Gastroesophageal sphincter (tissue), 4 donors: ENCODE data around the gene ARL11. TPM values are rescaled to one million over a fixed set of nuclear protein-coding genes. Genes with fewer than 3 reads are reported as not detected.
"Not testable (repeated sequence)": the region's sequence is repeated elsewhere in the genome, so short reads cannot be mapped to it uniquely, and the experiment has no call there.

Source experiments
- ATAC-seq: fragments of 150-250 bp; one replicate; pipeline ENCODE4 v1.9.1; 2016; ENCODE audit warnings: mild to moderate bottlenecking, moderate library complexity
- H3K27ac ChIP-seq, 4 donors: fragments of 200-600 bp; sonication (generic) in 3 of 4; 1 replicate in 3 of 4; 2 replicates in 1 of 4; pipeline ENCODE4 v1.5.1; 2016 to 2019
- H3K27me3 ChIP-seq: fragments of 200-600 bp; sonication (generic); one replicate; pipeline ENCODE4 v1.5.1; 2019
- H3K36me3 ChIP-seq, 2 donors: fragments of 200-600 bp; sonication (generic); one replicate each; pipeline ENCODE4 v1.5.1; 2019; ENCODE audit warnings: control low read depth in 1 of 2
- H3K4me1 ChIP-seq, 3 donors: fragments of 200-600 bp; sonication (generic); 1 replicate in 2 of 3; 2 replicates in 1 of 3; pipeline ENCODE4 v1.5.1; 2016 to 2019; ENCODE audit warnings: control low read depth in 2 of 3
- H3K4me3 ChIP-seq, 2 donors: fragments of 200-600 bp; sonication (generic); one replicate each; pipeline ENCODE4 v1.5.1; 2019; ENCODE audit warnings: mild to moderate bottlenecking in 1 of 2, moderate library complexity in 1 of 2
- H3K9me3 ChIP-seq, 3 donors: fragments of 200-600 bp; sonication (generic); one replicate each; pipeline ENCODE4 v1.5.1; 2017 to 2019; ENCODE audit warnings: control low read depth in 2 of 3
- EP300 ChIP-seq: sonication (generic); formaldehyde crosslinking; IDR thresholded peaks from one replicate; pipeline ENCODE4 v1.6.1; 2017; ENCODE audit warnings: antibody characterized with exemption, mild to moderate bottlenecking
- POLR2A ChIP-seq, 2 donors: fragments of 450-650 bp; IDR thresholded peaks; one replicate each; pipeline ENCODE4 v1.6.1; 2017; ENCODE audit warnings: antibody characterized with exemption in 2 of 2, mild to moderate bottlenecking in 2 of 2, moderate library complexity in 1 of 2
- POLR2AphosphoS5 ChIP-seq: sonication (generic); formaldehyde crosslinking; IDR thresholded peaks from one replicate; pipeline ENCODE4 v1.6.1; 2017; ENCODE audit warnings: antibody characterized with exemption
- WGBS, 2 donors: methylation state at CpG; one replicate each; pipeline ENCODE4 v1.1.5; 2018; ENCODE audit warnings: low coverage in 1 of 2; 5-methylcytosine and 5-hydroxymethylcytosine counted together
- total RNA-seq, 4 donors: library from RNA; depleted of rRNA; stranded (reverse); fragments of >200 nt; gene quantifications; one replicate each; pipeline ENCODE4 v1.1.0, GENCODE V29; 2016
- TF ChIP-seq, protein P1 (sequence below), 4 experiments: fragments of 200-600 bp in 2 of 4; fragments of 450-650 bp in 2 of 4; sonication (generic) in 1 of 4; IDR thresholded peaks; one replicate each; pipeline ENCODE4 v1.5.1; 2017 to 2019; ENCODE audit warnings: antibody characterized with exemption in 4 of 4, mild to moderate bottlenecking in 2 of 4, moderate library complexity in 2 of 4

ARL11 gene
- total RNA-seq, 4 donors from 2014 or later: 0.15 to 0.94 (median 0.68) TPM

DNA sequence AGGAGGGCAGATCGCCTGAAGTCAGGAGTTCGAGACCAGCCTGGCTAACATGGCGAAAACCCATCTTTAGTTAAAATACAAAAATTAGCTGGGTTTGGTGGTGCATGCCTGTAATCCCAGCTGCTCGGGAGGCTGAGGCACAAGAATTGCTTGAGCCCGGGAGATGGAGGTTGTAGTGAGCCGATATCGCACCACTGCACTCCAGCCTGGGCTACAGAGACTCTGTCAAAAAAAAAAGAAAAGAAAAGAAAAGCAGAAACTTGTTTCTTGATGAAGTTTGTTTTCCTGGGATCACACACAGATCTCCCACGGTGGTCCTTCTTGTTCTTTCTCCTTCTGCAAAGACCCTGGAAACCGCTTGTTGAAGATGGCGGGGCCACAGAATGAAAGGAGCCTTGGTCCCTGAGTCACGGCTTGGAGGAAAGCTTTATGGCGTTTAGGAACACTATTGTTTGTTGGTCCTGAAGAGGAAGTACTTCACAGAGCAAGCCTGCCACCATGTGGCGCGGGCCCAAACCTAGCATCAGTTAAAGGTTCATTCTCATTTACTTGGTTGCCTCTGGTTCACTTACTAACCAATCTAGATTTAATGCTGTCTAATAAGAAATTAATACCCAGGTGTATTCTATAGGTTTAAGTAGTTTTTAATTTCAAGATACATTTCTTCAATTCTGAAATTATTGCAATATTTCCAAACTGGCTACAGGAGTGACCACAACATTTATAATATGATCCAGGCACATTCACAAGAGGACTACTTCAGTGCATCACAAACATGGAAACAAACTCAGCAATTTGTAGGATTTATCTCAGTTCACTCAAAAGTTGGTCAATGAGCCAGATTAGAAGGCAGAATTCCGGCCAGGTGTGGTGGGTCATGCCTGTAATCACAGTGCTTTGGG is 21.3 kb upstream of the ARL11 start:
- Histone ChIP-seq H3K9me3 (peaks cover 0 to 6% (median 0%) of the 10 kb centered on the region in 3 donors), H3K4me3 (peak overlapping the region; percentile 23 to 38), H3K4me1 (peaks cover 0 to 5% (median 0%) of the 10 kb centered on the region in 3 donors), H3K27me3 (no peaks in the 10 kb centered on the region), H3K27ac (no peak overlapping the region), H3K36me3 (no peaks in the 10 kb centered on the region)
- peak; percentile 91 for ATAC-seq
- 23 to 39% methylated on average over 7 to 15 of the region's 15 CpGs for WGBS, 2 donors
- TF ChIP-seq EP300 (no peak), POLR2AphosphoS5 (peak; percentile 34)
- TF ChIP-seq, protein P1, sequence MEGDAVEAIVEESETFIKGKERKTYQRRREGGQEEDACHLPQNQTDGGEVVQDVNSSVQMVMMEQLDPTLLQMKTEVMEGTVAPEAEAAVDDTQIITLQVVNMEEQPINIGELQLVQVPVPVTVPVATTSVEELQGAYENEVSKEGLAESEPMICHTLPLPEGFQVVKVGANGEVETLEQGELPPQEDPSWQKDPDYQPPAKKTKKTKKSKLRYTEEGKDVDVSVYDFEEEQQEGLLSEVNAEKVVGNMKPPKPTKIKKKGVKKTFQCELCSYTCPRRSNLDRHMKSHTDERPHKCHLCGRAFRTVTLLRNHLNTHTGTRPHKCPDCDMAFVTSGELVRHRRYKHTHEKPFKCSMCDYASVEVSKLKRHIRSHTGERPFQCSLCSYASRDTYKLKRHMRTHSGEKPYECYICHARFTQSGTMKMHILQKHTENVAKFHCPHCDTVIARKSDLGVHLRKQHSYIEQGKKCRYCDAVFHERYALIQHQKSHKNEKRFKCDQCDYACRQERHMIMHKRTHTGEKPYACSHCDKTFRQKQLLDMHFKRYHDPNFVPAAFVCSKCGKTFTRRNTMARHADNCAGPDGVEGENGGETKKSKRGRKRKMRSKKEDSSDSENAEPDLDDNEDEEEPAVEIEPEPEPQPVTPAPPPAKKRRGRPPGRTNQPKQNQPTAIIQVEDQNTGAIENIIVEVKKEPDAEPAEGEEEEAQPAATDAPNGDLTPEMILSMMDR (IDR thresholded peaks at IDR 0.05): peak; percentile 57 to 80 (median 71)

DNA sequence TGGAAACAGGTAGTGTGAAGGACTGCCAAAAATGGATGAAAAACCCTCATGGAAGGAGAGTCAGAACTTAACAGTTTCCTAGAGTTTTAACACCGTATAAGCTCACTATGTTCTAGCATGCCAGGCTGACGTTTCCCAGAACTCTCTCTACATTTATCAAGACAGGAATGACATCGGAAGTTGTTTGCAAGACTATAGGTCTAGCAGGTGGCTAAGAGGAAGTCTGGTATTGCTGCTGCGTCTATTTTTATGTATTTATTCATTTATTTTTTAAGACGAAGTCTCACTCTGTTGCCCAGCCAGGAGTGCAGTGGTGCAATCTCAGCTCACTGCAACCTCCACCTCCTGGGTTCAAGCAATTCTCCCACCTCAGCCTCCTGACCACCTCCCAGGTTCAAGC is 20.5 kb upstream of the ARL11 start:
- TF ChIP-seq POLR2A (IDR thresholded peaks at IDR 0.05) (no peak), EP300 (no peak), POLR2AphosphoS5 (no peak)
- TF ChIP-seq, protein P1 (IDR thresholded peaks at IDR 0.05): no peak
- Histone ChIP-seq H3K4me1 (peaks cover 0 to 5% (median 0%) of the 10 kb centered on the region in 3 donors), H3K4me3 (no peak overlapping the region), H3K27ac (no peak overlapping the region), H3K36me3 (no peaks in the 10 kb centered on the region), H3K9me3 (peaks cover 0 to 11% (median 0%) of the 10 kb centered on the region in 3 donors), H3K27me3 (no peaks in the 10 kb centered on the region)
- WGBS, 2 donors: 32 to 37% methylated on average over 4 to 5 of the region's 5 CpGs
- ATAC-seq: no peak

DNA sequence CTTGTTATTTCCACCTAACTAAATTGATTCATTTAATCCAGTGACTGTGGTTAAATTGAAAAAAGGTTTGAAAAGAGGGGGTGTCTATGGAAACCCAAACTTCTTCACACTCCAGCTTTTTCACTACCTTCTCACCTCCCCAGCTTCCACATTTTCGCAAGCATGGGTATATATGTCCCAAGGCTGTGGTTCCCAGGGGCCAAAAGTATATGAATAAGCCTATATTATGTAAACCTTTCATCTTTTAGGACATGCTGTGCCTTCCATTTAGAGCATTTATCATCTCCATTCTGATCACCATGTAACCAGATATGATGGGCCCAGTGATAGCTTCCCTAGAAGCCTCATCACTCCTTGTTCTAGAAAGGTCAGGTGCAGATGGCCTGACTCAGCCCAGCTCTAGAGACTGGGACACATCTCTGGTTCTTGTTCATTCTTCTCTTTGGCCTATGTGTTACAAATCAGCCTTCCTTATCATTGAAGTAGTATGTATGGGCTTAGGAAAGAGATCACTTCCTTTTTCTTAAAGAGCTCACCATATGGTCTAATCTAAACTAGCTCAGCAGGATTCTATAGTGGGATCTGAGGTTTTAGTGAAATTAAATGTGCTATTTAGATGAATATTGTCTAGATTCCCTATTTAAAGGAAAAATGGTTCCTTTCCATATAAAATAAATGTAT is 19.5 kb upstream of the ARL11 start:
- peaks cover 0 to 5% (median 0%) of the 10 kb centered on the region in 3 donors for H3K4me1 ChIP-seq
- no peak for TF ChIP-seq POLR2AphosphoS5
- TF ChIP-seq, protein P1 (IDR thresholded peaks at IDR 0.05): no peak
- TF ChIP-seq POLR2A (IDR thresholded peaks at IDR 0.05): no peak
- no peak for TF ChIP-seq EP300
- H3K27ac ChIP-seq: no peak overlapping the region
- no peak overlapping the region for H3K4me3 ChIP-seq
- H3K36me3 ChIP-seq: no peaks in the 10 kb centered on the region
- no peak for ATAC-seq
- peaks cover 0 to 11% (median 0%) of the 10 kb centered on the region in 3 donors for H3K9me3 ChIP-seq
- WGBS, 2 donors: 91 to 100% methylated on average over 1 of the region's 1 CpG
- no peaks in the 10 kb centered on the region for H3K27me3 ChIP-seq

DNA sequence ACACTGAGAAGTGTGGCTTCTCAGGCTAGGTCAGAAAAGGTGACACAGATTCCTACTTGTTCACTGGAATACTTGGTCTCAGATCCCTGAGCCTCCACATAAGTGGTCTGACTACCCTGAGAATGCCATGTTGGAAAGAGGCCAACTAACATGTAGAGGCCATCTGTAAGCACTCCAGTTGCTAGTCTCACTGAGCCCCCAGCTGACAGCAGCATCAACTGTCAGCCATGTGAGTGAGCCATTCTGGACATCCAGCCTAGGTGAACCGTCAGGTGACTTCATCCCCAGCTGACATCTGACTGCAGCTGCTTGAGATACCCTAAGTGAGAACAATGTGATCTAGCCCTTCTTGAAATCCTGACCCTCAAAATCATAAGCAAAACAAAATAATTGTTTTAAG is 18.1 kb upstream of the ARL11 start:
- Histone ChIP-seq H3K4me3 (no peak overlapping the region), H3K9me3 (peaks cover 0 to 11% (median 0%) of the 10 kb centered on the region in 3 donors), H3K4me1 (peaks cover 0 to 5% (median 0%) of the 10 kb centered on the region in 3 donors), H3K27ac (no peak overlapping the region), H3K27me3 (no peaks in the 10 kb centered on the region), H3K36me3 (no peaks in the 10 kb centered on the region)
- no peak for ATAC-seq
- 80% methylated on average over 1 of the region's 1 CpG; no CpG with 5 or more reads in 1 of the 2 donors for WGBS, 2 donors
- TF ChIP-seq, protein P1 (IDR thresholded peaks at IDR 0.05): no peak
- no peak for TF ChIP-seq EP300
- no peak for TF ChIP-seq POLR2A (IDR thresholded peaks at IDR 0.05)
- no peak for TF ChIP-seq POLR2AphosphoS5

DNA sequence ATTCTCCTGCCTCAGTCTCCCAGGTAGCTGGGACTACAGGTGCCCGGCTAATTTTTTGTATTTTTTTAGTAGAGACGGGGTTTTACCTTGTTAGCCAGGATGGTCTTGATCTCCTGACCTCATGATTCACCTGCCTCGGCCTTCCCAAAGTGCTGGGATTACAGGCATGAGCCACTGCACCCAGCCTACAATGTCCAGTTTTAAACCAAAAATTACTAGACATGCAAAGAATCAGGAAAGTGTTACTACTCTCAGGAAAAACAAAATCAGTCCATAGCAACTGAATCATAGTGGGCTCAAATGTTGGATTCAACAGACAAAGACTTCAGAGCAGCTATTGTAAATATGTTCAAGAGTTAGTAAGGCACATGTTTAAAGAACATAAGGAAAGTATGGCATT is 16.3 kb upstream of the ARL11 start:
- H3K27me3 ChIP-seq, ATAC-seq, H3K27ac ChIP-seq, H3K4me3 ChIP-seq, H3K4me1 ChIP-seq, H3K36me3 ChIP-seq: not testable (repeated sequence)
- H3K9me3 ChIP-seq: peaks cover 0 to 11% (median 0%) of the 10 kb centered on the region in 3 donors
- WGBS, 2 donors: 93% methylated on average over 2 of the region's 3 CpGs; no CpG with 5 or more reads in 1 of the 2 donors
